Hypothalamus (tissue), 51 donors: Measurements from ENCODE around the gene GABBR2.
A peak's percentile ranks its signal among the peaks of the same experiment; 100 is the strongest.

ENCODE experiments used
- DNase-seq, 51 donors: peaks; one replicate each; lab custom pipeline; 2025; lab: John Stamatoyannopoulos, UW

GABBR2 gene

GRCh38 chr9:98419260-98419603 lies 289.5 kb downstream of the GABBR2 start:
- no peak for DNase-seq

- no peak for DNase-seq
Observed at GRCh38 chr9:98418578-98419259, 290.0 kb downstream of the GABBR2 start.

- no peak for DNase-seq
Observed at GRCh38 chr9:98416294-98417248, 292.2 kb downstream of the GABBR2 start.

- DNase-seq: no peak
Observed at GRCh38 chr9:98415782-98416181, 293.0 kb downstream of the GABBR2 start.

- DNase-seq: no peak
Observed at GRCh38 chr9:98413084-98413483, 295.7 kb downstream of the GABBR2 start.

GRCh38 chr9:98412101-98412842 lies 296.5 kb downstream of the GABBR2 start:
- DNase-seq: no peak

GRCh38 chr9:98410185-98410697 lies 298.5 kb downstream of the GABBR2 start:
- peak in 18 of 51 donors; percentile 3 to 42 (median 12) for DNase-seq

- DNase-seq: no peak
Observed at GRCh38 chr9:98409719-98410118, 299.0 kb downstream of the GABBR2 start.

- DNase-seq: no peak
Observed at GRCh38 chr9:98406469-98406868, 302.3 kb downstream of the GABBR2 start.

- DNase-seq: no peak
Observed at GRCh38 chr9:98404237-98404636, 304.5 kb downstream of the GABBR2 start.

GRCh38 chr9:98403715-98404114 lies 305.0 kb downstream of the GABBR2 start:
- DNase-seq: no peak

- no peak for DNase-seq
Observed at GRCh38 chr9:98402019-98402840, 306.5 kb downstream of the GABBR2 start.

GRCh38 chr9:98401140-98402018 lies 307.4 kb downstream of the GABBR2 start:
- no peak for DNase-seq

- DNase-seq: no peak
Observed at GRCh38 chr9:98399950-98400683, 308.6 kb downstream of the GABBR2 start.

- DNase-seq: no peak
Observed at GRCh38 chr9:98396656-98397055, 312.1 kb downstream of the GABBR2 start.

- no peak for DNase-seq
Observed at GRCh38 chr9:98396236-98396635, 312.5 kb downstream of the GABBR2 start.

- DNase-seq: peak in 1 of 51 donors; percentile 3
Observed at GRCh38 chr9:98391867-98392266, 316.9 kb downstream of the GABBR2 start.

GRCh38 chr9:98391406-98391805 lies 317.3 kb downstream of the GABBR2 start:
- no peak for DNase-seq
